Mesendoderm (in vitro differentiated cells): ENCODE results near the gene UBA7.
"Not testable (repeated sequence)": the region's sequence is repeated elsewhere in the genome, so short reads cannot be mapped to it uniquely, and the experiment has no call there.

Source experiments
- DNase-seq: peaks from one replicate; pipeline ENCODE4 v3.0.0; 2013
- H2AK5ac ChIP-seq: 2 replicates; pipeline ENCODE4 v1.6.1; 2013; ENCODE audit warnings: low read length, inconsistent platforms
- H2BK120ac ChIP-seq: 2 replicates; pipeline ENCODE4 v1.6.1; 2013; ENCODE audit warnings: low read depth, mild to moderate bottlenecking, low read length, moderate library complexity, mixed read lengths
- H2BK15ac ChIP-seq: replicated peaks from 2 replicates; pipeline ENCODE4 v1.6.1; 2013; ENCODE audit warnings: low read depth, mild to moderate bottlenecking, moderate library complexity
- H2BK5ac ChIP-seq: 2 replicates; pipeline ENCODE4 v1.6.1; 2013; ENCODE audit warnings: low read length, inconsistent platforms
- H3K18ac ChIP-seq: 2 replicates; pipeline ENCODE4 v1.6.1; 2013; ENCODE audit warnings: mild to moderate bottlenecking, low read length, mixed read lengths
- H3K23ac ChIP-seq: one replicate; pipeline ENCODE4 v1.6.1; 2013; ENCODE audit warnings: low read length
- H3K27ac ChIP-seq: 2 replicates; pipeline ENCODE4 v1.5.1; 2013; ENCODE audit warnings: low read depth, mild to moderate bottlenecking, inconsistent platforms, low read length, moderate library complexity
- H3K27me3 ChIP-seq: 2 replicates; pipeline ENCODE4 v1.6.1; 2013; ENCODE audit warnings: low read length, control low read depth, mild to moderate bottlenecking, inconsistent platforms; ENCODE audit not compliant: insufficient read depth, poor library complexity
- H3K36me3 ChIP-seq: 2 replicates; pipeline ENCODE4 v1.6.1; 2013; ENCODE audit warnings: low read length, inconsistent platforms; ENCODE audit not compliant: control insufficient read depth, insufficient read depth
- H3K4ac ChIP-seq: one replicate; pipeline ENCODE4 v1.6.1; 2013; ENCODE audit warnings: low read depth, mild to moderate bottlenecking, low read length, moderate library complexity
- H3K4me1 ChIP-seq: 2 replicates; pipeline ENCODE4 v1.6.1; 2013; ENCODE audit warnings: low read depth, low read length, inconsistent platforms; ENCODE audit not compliant: control insufficient read depth
- H3K4me2 ChIP-seq: 2 replicates; pipeline ENCODE4 v1.6.1; 2013; ENCODE audit warnings: low read length
- H3K4me3 ChIP-seq: 2 replicates; pipeline ENCODE4 v1.5.1; 2013; ENCODE audit warnings: mild to moderate bottlenecking, low read length
- H3K56ac ChIP-seq: one replicate; pipeline ENCODE4 v1.6.1; 2013; ENCODE audit warnings: low read length
- H3K79me1 ChIP-seq: 2 replicates; pipeline ENCODE4 v1.6.1; 2013; ENCODE audit warnings: low read length, inconsistent platforms
- H3K79me2 ChIP-seq: 2 replicates; pipeline ENCODE4 v1.6.1; 2013; ENCODE audit warnings: mild to moderate bottlenecking, low read length; ENCODE audit not compliant: control insufficient read depth, insufficient read depth
- H3K9ac ChIP-seq: 2 replicates; pipeline ENCODE4 v1.6.1; 2013; ENCODE audit warnings: low read length, inconsistent platforms
- H4K5ac ChIP-seq: one replicate; pipeline ENCODE4 v1.6.1; 2013; ENCODE audit warnings: low read length
- H4K8ac ChIP-seq: one replicate; pipeline ENCODE4 v1.6.1; 2013; ENCODE audit warnings: low read depth, mild to moderate bottlenecking, control low read depth, low read length, moderate library complexity
- WGBS: extraction: QIAGEN DNeasy Blood & Tissue Kit; methylation state at CpG from one replicate; pipeline ENCODE4 v1.1.7; 2013; ENCODE audit warnings: low lambda C conversion rate, missing lambda C conversion rate; ENCODE audit not compliant: insufficient coverage; ENCODE audit errors: extremely low coverage; 5-methylcytosine and 5-hydroxymethylcytosine counted together

The UBA7 gene

GRCh38 chr3:49839193-49839809 is 25.5 kb upstream of the UBA7 start:
- no peak overlapping the region for H3K4ac ChIP-seq
- no peak overlapping the region for H3K18ac ChIP-seq
- no peak overlapping the region for H3K9ac ChIP-seq
- no peaks in the 10 kb centered on the region for H3K27me3 ChIP-seq
- H3K56ac ChIP-seq = no peak overlapping the region
- no peak overlapping the region for H3K23ac ChIP-seq
- no peak overlapping the region for H3K27ac ChIP-seq
- H3K79me2 ChIP-seq = no peaks in the 10 kb centered on the region
- peaks cover 5% of the 10 kb centered on the region for H3K36me3 ChIP-seq
- no CpG with 5 or more reads among the region's 6 CpGs for WGBS
- no peak overlapping the region for H2BK15ac ChIP-seq
- H3K4me1 ChIP-seq = no peaks in the 10 kb centered on the region
- H3K79me1 ChIP-seq = no peaks in the 10 kb centered on the region
- no peak overlapping the region for H2BK120ac ChIP-seq
- H2AK5ac ChIP-seq = no peak overlapping the region
- DNase-seq = peak; percentile 69
- no peak overlapping the region for H4K8ac ChIP-seq
- no peak overlapping the region for H2BK5ac ChIP-seq
- H3K4me3 ChIP-seq = no peak overlapping the region
- no peak overlapping the region for H3K4me2 ChIP-seq
- no peak overlapping the region for H4K5ac ChIP-seq

GRCh38 chr3:49831341-49831740 is 17.6 kb upstream of the UBA7 start:
- no peak overlapping the region for H2BK5ac ChIP-seq
- H3K4ac ChIP-seq = no peak overlapping the region
- no peak overlapping the region for H2BK120ac ChIP-seq
- H3K36me3 ChIP-seq = peaks cover 8% of the 10 kb centered on the region
- no peak overlapping the region for H3K18ac ChIP-seq
- H3K4me3 ChIP-seq = no peak overlapping the region
- no peak overlapping the region for H4K8ac ChIP-seq
- H4K5ac ChIP-seq = no peak overlapping the region
- no peak overlapping the region for H3K27ac ChIP-seq
- DNase-seq = no peak
- no peaks in the 10 kb centered on the region for H3K27me3 ChIP-seq
- H3K4me1 ChIP-seq = no peaks in the 10 kb centered on the region
- no CpG with 5 or more reads among the region's 3 CpGs for WGBS
- H3K79me1 ChIP-seq = no peaks in the 10 kb centered on the region
- H2AK5ac ChIP-seq = no peak overlapping the region
- H3K79me2 ChIP-seq = no peaks in the 10 kb centered on the region
- no peak overlapping the region for H3K9ac ChIP-seq
- H2BK15ac ChIP-seq = no peak overlapping the region
- no peak overlapping the region for H3K56ac ChIP-seq
- no peak overlapping the region for H3K23ac ChIP-seq
- no peak overlapping the region for H3K4me2 ChIP-seq

DNA sequence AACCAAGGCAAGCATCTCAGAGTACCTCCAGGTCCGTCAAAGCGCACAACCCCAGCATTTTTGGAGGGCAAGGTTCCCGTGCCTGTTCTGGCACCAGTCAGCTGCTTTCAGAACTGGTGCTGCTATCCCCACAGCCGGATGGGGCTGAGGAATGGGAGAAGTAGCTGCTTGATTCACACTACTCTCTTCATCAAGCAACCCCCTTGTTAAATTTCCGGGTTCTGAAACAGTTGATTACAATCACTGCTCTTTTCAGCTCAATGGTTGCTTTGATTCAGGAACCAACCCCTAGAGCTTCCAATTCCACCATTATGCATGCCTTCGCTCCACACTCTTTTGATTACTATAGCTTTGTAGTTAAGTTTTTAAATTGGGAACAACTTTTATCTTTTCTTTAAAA is 12.3 kb upstream of the UBA7 start:
- no peak overlapping the region for H3K9ac ChIP-seq

GRCh38 chr3:49823131-49823530 is 9.4 kb upstream of the UBA7 start:
- not testable (repeated sequence) for H4K8ac ChIP-seq, H3K56ac ChIP-seq, H3K23ac ChIP-seq, H3K9ac ChIP-seq, H3K79me2 ChIP-seq, H2BK15ac ChIP-seq, H4K5ac ChIP-seq, H3K36me3 ChIP-seq, H2AK5ac ChIP-seq, H3K4me1 ChIP-seq, H3K79me1 ChIP-seq, H3K4ac ChIP-seq, H3K27me3 ChIP-seq, H3K27ac ChIP-seq, H3K4me2 ChIP-seq, H3K18ac ChIP-seq, H2BK120ac ChIP-seq, DNase-seq, H3K4me3 ChIP-seq, H2BK5ac ChIP-seq
- WGBS = no CpG with 5 or more reads among the region's 3 CpGs

More for the DNA sequence above, 12.3 kb upstream of the UBA7 start:
- no peak overlapping the region for H3K18ac ChIP-seq
- H3K4me1 ChIP-seq = no peaks in the 10 kb centered on the region
- no peak overlapping the region for H3K4ac ChIP-seq
- H3K79me2 ChIP-seq = no peaks in the 10 kb centered on the region
- H2BK5ac ChIP-seq = no peak overlapping the region
- H2BK15ac ChIP-seq = no peak overlapping the region
- H3K27ac ChIP-seq = no peak overlapping the region
- H3K79me1 ChIP-seq = no peaks in the 10 kb centered on the region
- H4K5ac ChIP-seq = no peak overlapping the region
- no peak overlapping the region for H4K8ac ChIP-seq
- H3K27me3 ChIP-seq = no peaks in the 10 kb centered on the region
- peaks cover 1% of the 10 kb centered on the region for H3K36me3 ChIP-seq
- no peak overlapping the region for H3K23ac ChIP-seq
- DNase-seq = no peak
- no peak overlapping the region for H2BK120ac ChIP-seq
- H2AK5ac ChIP-seq = no peak overlapping the region
- no CpG with 5 or more reads among the region's 6 CpGs for WGBS
- H3K4me3 ChIP-seq = no peak overlapping the region
- H3K56ac ChIP-seq = no peak overlapping the region
- H3K4me2 ChIP-seq = no peak overlapping the region

GRCh38 chr3:49812916-49813496 is 747 bp downstream of the UBA7 start:
- H3K18ac ChIP-seq = no peak overlapping the region
- no peak overlapping the region for H3K4me3 ChIP-seq
- no peak overlapping the region for H3K23ac ChIP-seq
- no peak overlapping the region for H3K27ac ChIP-seq
- WGBS = no CpG with 5 or more reads among the region's 9 CpGs
- no peak for DNase-seq
- H2BK120ac ChIP-seq = no peak overlapping the region
- no peak overlapping the region for H2AK5ac ChIP-seq
- H2BK5ac ChIP-seq = no peak overlapping the region
- no peak overlapping the region for H4K5ac ChIP-seq
- no peak overlapping the region for H3K9ac ChIP-seq
- no peak overlapping the region for H3K56ac ChIP-seq
- no peak overlapping the region for H3K4me2 ChIP-seq
- H3K4me1 ChIP-seq = no peaks in the 10 kb centered on the region
- H3K79me1 ChIP-seq = no peaks in the 10 kb centered on the region
- no peaks in the 10 kb centered on the region for H3K27me3 ChIP-seq
- H3K36me3 ChIP-seq = no peaks in the 10 kb centered on the region
- H4K8ac ChIP-seq = no peak overlapping the region
- no peak overlapping the region for H2BK15ac ChIP-seq
- H3K4ac ChIP-seq = no peak overlapping the region
- no peaks in the 10 kb centered on the region for H3K79me2 ChIP-seq
